Kidney glomerular epithelial cell (primary cell): ENCODE measurements around the gene GPS2.

Experiments used
- DNase-seq: peaks from one replicate; lab custom pipeline; 2025; lab: John Stamatoyannopoulos, UW

GPS2 gene, protein sequence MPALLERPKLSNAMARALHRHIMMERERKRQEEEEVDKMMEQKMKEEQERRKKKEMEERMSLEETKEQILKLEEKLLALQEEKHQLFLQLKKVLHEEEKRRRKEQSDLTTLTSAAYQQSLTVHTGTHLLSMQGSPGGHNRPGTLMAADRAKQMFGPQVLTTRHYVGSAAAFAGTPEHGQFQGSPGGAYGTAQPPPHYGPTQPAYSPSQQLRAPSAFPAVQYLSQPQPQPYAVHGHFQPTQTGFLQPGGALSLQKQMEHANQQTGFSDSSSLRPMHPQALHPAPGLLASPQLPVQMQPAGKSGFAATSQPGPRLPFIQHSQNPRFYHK

DNA sequence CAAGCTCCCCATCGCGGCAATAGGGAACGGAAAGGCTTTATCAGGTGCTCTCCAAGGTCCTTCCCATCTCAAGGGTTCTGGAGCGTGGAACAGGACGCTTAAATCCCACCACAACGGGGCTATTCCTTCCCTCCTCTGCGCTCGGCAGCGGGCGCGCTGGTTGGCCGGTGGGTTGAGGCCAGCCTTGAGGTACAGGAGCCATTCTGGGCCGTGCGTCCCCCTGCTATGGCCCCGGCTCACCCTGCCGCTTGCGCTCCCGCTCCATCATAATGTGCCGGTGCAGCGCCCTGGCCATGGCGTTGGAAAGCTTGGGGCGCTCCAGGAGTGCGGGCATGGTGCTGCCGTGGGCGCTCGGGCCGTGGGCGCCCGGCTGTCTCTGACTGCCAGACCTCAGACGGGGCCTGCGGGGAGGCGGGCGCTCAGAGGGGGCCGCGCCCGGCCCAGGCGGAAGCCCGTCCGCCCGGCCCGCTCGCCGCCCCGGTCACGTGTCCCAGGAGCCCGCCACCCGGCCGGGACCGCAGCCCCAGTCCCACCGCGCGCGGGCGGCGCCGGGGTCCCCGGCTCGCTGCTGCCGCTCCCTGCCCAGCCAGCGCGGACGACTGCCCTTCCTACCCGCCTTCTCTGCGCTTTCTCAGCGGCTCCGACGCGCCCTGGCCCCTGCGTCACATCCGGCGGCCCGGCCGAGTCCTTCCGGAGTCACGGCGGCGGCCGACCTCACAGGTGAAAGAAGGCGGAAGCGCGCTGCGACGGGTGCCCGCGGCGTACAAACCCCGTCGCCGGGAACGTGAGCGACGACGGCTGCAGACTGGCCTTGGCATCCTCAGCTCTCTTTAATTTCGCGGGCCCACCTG, at the start of gene GPS2:
Gene GPS2, minus strand, starts transcription at position 642 of the 851 bp plus-strand sequence. Its CDS starts 308 bp downstream, at position 334.
- DNase-seq: peak; percentile 40

DNA sequence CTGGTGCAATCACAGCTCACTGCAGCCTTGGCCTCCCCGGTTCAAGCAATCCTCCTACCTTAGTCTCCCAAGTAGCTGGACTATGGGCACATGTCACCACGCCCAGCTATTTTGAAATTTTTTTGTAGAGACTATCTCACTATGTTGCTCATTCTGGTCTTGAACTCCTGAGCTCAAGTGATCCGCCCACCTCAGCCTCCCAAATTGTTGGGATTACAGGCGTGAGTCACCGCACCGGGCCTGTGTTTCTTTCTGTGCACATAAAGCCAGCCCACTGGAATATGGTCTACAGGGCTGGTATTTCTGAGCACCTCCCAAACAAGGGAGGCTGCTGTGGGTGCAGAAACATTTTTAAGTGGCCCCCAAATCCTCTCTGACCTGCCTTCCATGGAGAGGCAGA, 48.2 kb upstream of the GPS2 start:
- no peak for DNase-seq

DNA sequence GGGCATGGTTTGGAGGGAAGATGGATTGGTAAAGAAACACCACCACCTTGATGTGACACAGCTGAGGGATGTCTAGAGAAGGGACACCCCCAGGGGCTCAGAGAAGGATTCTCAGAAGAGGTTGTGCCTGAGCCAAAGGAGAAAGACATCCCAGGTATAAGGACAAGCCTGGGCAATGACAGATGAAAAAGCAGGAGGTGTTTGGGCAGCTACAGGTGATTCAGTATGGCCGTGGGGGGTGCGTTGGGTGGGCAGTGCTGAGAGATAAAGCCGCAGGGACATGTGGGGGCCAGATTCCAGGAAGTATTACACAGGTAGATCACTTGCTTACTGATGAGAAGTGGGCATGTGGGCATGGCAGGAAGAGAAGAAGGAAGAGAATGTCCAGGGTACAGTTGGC, 46.7 kb upstream of the GPS2 start:
- no peak for DNase-seq

DNA sequence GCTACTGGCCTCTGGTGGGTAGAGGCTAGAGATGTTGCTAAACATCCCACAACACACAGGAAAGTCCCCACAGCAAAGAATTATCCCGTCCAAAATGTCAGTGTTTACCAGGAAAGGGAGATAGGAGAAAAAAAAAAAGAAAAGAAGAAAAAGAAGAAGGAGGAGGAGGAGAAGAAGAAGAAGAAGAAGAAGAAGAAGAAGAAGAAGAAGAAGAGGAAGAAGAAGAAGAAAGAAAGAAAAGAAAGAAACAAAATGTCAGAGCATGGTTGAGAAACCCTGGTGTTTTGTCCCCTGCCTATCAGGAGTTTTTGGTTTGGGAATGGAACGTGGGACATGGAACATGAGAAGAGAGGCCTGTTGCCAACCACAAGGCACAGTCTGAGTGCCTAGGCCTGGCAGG, 42.2 kb upstream of the GPS2 start:
- no peak for DNase-seq

DNA sequence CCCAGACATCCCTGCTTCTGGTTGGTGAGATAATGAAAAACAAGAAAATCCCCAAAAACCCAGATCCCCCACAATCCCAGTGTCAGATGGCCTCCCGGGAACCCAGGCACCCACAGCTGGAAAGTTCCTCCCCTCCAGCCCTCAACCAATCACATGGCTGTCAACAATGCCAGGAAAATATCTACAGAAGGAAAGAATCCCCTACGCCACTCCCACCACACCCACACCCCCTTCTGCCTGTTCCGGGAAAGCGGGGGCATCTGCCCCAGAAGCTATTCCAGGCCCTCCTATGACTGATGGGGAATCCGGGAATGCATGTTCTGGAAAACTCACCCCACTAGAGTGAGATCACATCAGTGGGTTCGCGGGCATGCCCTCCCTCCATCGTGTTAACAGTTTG, 41.6 kb upstream of the GPS2 start:
- DNase-seq: no peak

DNA sequence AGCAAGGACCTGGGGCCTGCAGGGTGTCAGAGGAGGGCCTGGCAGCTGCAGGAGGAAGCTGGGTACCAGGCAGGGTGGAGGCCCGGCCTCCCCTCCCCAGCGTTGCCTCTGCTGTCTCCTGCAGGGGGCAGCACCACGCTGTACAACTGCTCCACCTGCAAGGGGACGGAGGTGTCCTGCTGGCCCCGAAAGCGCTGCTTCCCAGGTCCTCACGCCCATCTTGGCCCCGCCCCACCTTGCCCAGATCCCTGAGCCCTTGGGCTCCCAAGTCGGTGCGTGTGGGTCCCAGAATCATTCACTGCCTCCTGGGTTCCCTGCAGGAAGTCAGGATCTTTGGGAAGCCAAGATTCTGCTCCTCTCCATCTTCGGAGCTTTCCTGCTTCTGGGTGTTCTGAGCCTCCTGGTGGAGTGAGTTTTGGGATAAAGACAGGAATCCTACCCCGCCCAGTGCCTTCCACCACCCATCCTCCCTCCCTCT, 41.0 kb upstream of the GPS2 start:
- DNase-seq: peak; percentile 48

DNA sequence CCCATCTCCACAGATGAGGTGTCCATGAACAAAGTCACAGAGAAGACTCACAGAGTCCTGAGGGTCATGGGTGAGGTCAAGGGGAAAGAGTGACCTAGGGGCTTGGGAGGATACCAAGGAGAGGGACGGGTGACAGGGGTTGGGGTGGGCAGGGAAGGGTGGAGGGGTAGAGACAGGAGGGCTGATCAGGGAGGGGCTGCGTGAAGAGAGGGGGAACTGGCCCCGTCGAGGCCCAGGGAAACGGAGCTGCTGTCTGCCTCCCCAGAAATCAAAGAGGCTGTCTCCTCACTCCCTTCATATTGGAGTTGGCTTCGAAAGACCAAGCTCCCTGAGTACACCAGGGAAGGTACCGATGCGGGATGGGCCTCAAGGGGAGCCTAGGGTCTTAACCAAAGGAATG, 40.4 kb upstream of the GPS2 start:
- no peak for DNase-seq

DNA sequence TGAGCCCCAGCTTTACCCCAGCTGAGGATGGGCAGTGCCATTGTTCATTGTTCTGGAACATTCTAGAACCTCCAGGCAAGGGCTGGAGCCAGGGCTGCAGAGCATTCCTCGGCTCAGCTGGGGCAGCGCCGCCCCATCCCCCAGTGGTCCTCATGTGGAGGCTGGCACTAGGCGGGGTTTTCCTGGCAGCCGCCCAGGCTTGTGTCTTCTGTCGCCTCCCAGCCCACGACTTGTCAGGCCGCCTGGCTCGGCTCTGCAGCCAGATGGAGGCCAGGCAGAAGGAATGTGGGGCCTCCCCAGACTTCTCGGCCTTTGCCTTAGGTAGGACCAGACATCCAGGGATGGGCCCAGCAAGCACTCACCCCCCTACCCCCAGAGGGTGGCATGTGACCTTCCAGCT, 39.9 kb upstream of the GPS2 start, which contains the start of gene TMEM95:
Gene TMEM95, plus strand, starts transcription at position 104 of the 400 bp plus-strand sequence. Its CDS starts 49 bp downstream, at position 153.
- no peak for DNase-seq

DNA sequence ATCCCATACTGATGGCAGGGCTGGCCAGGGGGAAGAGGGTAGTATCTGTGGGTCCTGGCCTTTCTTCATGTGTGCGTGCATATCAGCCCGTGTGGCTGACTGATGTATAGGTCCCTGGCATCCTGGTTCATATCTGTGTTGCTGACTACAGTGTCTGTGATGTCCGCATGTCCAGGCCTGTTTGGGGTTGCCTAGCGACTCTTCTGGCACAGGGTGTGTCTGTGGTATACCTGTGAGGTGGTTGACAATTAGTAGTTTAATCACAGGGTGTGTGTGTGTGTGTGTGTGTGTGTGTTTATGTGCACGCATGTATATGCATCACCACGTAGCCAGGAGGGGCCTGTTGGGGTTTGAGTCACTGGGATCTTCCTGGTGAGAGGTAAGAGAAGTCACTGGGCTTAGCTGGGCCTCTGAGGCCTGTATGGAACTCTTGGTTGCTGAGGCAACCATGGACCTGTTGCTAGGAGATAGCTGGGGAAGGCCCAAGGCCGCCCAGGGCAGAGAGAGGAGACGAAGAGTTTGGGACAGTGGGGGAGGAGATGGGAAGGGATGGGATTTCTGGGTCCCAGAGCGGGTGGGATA, 39.2 kb upstream of the GPS2 start:
- DNase-seq: no peak

DNA sequence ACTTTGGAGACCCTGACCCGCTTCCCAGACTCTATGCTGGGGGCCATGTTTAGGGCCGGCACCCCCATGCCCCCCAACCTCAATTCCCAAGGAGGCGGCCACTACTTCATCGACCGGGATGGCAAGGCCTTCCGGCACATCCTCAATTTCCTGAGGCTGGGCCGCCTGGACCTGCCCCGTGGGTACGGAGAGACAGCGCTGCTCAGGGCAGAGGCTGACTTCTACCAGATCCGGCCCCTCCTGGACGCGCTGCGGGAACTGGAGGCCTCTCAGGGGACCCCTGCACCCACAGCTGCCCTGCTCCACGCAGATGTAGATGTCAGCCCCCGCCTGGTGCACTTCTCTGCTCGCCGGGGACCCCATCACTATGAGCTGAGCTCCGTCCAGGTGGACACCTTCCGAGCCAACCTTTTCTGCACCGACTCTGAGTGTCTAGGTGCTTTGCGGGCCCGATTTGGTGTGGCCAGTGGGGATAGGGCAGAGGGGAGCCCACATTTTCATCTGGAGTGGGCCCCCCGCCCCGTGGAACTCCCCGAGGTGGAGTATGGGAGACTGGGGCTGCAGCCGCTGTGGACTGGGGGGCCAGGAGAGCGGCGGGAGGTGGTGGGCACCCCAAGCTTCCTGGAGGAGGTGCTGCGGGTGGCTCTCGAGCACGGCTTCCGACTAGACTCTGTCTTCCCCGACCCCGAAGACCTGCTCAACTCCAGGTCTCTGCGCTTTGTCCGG, 37.9 kb upstream of the GPS2 start:
- no peak for DNase-seq

DNA sequence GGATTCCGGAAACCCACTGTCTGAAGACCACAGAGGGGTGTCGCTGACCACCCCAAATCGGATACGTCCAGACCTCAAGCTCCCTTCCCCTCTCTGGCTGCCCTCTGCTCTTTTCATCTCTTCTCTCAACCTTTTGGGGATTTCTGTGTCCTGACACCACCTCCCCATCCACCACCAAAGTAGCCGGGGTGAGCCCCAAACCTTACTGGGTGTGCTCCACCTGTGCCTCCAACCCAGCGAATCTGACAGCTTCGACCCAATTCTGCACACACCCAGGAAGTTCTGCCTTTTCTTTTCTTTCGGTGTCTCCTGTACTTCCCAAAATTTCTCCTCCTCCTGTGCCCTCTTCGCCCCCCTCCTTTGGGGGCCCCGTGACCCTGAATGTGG, 37.3 kb upstream of the GPS2 start:
- no peak for DNase-seq

DNA sequence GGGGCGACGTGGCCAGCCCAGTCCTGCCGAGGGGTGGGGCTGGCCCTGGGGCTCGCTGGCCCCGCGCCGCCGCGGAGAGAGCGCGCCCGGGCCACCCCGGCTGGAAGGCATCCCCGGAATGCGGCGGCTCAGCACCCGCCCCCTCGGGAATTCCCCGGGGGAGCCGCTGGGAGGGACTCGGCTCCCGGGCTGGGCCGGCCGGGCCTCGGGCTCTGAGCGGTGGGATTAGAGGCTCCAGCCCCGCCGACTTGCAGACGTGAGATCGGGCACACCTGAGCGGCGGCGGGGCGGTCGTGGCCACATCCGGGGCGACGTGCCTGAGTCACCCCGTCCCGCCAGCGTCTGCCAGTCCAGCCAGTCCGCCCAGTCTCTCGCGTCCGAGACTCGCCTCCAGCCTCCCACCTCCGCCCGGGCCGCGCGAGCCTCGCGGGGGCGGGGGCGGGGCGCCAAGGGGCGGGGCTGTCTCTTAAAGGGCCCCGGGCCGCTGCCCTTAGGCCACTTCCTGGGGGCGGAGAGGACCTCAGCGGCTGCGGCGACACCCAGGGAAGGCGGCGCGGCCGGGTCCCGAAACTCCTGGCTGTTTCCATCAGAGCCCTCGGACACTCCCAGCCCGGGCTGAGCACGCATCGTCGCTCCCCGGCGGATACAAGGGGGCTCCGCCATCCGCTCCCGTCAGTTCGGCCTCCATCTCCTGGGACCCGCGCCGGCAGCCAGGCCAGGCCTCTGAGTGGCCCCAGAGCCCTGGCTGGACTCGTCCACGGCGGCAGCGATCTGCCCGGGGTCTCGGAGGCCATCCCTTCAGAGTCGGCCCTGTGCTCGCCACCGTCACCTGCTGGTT, 36.7 kb upstream of the GPS2 start, which contains the start of gene KCTD11:
Gene KCTD11, plus strand, starts transcription at position 498 of the 838 bp plus-strand sequence.
- DNase-seq: peak; percentile 94

DNA sequence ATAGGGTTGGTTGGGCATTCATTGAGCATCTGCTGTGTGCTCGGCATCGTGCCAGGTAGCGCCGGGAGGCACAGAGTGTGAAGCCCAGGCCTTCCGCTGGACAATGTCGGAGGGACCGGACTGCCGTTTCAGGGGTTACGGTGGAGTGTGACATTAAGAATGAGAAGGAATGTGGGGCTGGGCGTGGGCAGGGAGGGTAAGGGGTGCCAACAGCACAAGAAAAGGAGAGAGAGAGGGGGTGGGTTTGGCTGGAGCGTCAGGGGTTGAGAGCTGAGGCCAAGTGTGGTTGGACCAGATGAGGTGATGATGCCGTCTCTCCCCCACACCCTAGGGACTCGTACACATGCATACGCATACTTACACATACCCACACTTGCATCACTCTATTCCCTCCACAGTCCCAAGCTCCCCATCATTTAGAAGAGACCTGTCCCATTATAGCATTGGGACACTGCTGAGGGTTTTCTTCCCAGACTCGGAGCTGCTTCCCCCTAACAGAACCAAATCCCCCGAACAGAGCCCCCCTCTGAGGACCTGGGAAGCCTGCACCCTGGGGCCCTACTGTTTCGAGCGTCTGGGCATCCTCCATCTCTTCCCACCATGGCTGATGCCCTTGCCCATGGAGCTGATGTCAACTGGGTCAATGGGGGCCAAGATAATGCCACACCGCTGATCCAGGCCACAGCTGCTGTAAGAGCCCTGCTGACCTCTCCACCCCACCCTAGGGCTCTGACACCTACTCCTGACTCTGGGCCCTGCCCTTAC, 33.5 kb upstream of the GPS2 start:
- DNase-seq: no peak

DNA sequence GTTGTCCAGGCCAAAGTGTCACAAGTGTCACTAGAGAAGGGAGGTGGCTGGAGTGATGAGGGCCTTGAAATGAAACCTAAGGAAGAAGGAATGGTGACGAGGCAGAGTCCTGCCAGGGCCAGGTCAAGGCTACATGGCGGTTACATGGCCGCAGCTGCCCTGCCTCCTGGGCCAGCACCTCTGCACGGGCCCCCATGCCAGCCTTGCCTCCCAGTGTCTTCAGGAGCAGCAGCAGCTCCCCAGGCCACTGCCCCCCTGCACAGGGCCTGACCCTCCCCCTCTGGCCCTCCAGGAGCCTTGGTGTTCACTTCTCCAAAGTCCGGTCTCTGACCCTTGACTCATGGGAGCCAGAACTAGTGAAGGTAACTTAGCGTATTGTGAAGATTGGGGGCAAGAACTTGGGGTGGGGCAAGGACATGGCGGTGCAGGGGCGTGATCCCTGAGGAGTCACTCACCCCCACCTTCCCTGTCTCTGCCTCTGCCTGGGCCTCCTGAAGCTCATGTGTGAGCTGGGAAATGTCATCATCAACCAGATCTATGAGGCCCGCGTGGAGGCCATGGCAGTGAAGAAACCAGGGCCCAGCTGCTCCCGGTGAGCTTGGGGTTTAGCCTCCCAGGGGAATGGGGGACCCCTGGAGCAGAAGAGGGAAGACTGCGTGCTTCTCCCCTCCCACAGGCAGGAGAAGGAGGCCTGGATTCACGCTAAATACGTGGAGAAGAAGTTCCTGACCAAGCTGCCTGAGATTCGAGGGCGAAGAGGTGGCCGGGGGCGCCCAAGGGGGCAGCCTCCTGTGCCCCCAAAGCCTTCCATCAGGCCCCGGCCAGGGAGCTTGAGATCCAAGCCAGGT, 32.7 kb upstream of the GPS2 start:
- no peak for DNase-seq

DNA sequence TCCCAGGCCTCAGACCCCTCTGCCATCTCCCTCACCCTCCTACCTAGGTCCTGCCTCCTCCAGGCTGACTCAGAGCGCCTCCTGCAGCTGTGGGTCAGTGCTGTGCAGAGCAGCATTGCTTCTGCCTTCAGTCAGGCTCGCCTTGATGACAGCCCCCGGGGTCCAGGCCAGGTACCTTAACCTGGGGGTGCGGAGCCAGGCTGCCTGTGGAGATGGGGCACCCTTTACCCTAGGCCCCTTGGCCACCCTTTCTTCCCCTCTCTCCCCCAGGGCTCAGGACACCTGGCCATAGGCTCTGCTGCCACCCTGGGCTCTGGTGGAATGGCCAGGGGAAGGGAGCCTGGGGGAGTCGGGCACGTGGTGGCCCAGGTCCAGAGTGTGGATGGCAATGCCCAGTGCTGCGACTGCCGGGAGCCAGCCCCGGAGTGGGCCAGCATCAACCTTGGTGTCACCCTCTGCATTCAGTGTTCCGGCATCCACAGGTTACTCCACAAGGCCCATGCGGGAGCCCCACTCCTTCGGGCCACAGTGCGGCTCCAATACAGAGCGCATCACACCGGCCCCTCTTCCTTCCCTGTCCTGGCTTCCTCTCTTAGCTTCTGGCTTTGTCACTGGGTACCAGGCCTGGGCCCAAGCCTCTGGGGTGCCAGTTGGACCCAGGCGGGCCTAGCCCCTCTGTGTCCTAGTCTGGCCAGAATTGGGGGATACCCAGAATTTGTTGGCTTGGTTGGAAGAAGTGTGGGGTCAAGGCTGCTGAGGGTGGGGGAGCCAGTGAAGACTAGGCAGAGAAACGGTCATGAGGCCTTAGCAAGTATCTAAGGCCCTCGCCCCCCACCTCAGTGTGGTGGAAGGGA, 31.8 kb upstream of the GPS2 start:
- no peak for DNase-seq

DNA sequence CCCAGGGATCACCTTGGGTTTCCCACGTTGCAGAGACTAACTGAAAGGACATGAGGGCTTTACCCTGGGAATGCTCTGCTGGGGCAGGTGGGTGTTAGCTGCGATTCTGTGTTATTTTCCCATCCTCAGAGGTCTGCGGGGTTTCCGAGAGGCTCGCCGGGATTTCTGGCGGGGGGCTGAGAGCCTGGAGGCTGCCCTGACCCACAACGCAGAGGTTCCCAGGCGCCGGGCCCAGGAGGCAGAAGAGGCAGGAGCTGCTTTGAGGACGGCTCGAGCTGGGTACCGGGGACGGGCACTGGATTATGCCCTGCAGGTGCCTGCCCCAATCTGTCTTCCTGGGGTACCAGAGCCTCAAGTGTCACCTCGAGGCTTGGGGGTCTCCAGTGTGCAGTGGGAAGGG, 28.1 kb upstream of the GPS2 start:
- DNase-seq: no peak

DNA sequence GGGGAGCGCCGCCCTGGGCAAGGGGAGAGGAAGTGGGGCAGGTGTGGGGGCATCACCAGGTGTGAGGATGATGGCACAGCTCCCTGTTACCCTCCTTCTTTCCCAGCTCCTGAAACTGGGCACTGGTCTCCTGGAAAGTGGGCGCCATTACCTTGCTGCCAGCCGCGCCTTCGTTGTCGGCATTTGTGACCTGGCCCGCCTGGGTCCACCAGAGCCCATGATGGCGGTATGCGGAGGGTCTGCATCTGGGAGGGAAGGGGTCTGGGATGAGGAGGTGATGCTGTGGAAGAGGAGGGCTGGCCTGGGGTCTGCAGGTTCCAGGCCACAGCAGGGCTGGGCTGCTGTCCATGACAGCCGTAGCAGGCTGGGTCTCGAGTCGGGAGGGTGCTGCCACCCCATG, 26.7 kb upstream of the GPS2 start:
- no peak for DNase-seq

DNA sequence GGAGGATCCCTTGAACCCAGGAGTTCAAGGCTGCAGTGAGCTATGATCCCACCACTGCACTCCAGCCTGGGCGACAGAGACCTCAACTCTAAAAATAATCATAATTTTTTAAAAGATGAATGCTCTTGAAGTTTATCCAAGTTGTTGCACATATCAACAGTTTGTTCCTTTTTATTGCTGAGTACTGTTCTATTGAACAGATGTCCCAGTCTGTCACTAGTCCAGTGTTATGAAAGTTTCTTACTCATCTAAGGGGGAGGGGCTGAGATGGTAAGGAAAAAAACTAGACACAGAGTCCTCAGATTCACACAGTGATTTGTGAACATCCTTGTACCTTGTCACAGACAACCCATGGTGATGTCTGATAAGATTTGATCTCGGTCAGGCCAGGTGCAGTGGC, 25.0 kb upstream of the GPS2 start:
- no peak for DNase-seq
